ENCODE data around the gene FAM227A.
"Not testable (repeated sequence)": the region's sequence is repeated elsewhere in the genome, so short reads cannot be mapped to it uniquely, and the experiment has no call there.

Gene FAM227A

GRCh38 chr22:38610234-38610633, 46.0 kb downstream of the FAM227A start:
- TF ChIP-seq, protein P1, sequence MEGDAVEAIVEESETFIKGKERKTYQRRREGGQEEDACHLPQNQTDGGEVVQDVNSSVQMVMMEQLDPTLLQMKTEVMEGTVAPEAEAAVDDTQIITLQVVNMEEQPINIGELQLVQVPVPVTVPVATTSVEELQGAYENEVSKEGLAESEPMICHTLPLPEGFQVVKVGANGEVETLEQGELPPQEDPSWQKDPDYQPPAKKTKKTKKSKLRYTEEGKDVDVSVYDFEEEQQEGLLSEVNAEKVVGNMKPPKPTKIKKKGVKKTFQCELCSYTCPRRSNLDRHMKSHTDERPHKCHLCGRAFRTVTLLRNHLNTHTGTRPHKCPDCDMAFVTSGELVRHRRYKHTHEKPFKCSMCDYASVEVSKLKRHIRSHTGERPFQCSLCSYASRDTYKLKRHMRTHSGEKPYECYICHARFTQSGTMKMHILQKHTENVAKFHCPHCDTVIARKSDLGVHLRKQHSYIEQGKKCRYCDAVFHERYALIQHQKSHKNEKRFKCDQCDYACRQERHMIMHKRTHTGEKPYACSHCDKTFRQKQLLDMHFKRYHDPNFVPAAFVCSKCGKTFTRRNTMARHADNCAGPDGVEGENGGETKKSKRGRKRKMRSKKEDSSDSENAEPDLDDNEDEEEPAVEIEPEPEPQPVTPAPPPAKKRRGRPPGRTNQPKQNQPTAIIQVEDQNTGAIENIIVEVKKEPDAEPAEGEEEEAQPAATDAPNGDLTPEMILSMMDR (IDR thresholded peaks at IDR 0.05; ENCODE audit: low read depth, low read length), result no peak
- no peak overlapping the region for H3K4me3 ChIP-seq (ENCODE audit: low read depth, low read length)

DNA sequence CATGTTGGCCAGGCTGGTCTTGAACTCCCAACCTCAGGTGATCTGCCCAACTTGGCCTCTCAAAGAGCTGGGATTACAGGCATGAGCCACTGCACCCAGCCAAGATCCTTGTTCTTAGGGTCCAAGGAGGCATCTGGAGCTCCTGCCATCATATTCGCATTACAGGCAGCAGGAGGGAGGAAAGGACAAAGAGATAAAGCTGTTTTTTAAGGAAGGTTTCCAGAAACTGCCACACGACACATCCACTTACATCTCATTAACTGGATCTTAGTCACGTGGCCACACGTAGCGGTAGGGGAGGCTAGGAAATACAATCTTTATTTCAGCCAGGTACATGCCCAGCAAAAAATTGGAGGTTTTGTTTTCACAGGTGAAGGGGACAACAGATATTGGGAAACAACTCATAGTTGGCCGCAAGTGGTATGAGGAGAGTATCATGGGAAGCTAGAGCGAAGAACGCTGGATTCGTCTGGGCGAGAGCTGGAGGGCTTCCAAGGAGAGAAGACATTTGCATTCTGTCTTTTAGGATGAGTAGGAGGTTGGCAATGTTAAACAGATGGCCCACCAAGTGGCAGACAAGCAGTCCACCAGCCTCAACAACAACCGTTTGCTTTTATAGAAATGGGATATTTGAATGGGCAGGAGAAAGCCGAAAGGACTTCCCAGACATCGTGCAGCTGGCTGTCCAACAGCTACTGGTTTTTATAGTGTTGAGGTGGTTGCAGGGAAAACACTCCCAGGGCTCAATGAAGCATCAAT, 47.0 kb downstream of the FAM227A start:
- TF ChIP-seq, protein P1 (IDR thresholded peaks at IDR 0.05; ENCODE audit: low read depth, low read length), result no peak

DNA sequence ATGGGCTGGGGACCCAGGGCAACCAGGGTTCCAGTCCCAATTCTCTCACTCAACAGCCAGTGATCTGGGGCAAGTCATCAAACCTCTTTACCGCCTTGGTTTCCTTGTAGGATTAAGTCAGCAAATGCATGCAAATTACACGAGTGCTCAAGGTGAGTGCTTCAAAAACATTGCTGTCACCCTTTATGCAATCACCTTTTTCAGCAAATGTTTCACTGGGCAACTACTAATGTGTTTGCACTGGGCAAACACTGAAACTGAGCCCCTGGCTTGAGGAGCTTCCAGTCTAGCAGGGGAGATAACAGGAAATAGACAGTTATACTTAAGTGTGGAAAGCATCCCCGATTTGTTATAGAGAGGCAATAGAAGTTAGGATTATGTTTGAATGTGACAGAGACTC, 48.5 kb downstream of the FAM227A start:
- TF ChIP-seq, protein P1 (IDR thresholded peaks at IDR 0.05; ENCODE audit: low read depth, low read length), result no peak
- H3K4me3 ChIP-seq (ENCODE audit: low read depth, low read length), result no peak overlapping the region

More for the DNA sequence above, 47.0 kb downstream of the FAM227A start:
- no peak overlapping the region for H3K4me3 ChIP-seq (ENCODE audit: low read depth, low read length)

DNA sequence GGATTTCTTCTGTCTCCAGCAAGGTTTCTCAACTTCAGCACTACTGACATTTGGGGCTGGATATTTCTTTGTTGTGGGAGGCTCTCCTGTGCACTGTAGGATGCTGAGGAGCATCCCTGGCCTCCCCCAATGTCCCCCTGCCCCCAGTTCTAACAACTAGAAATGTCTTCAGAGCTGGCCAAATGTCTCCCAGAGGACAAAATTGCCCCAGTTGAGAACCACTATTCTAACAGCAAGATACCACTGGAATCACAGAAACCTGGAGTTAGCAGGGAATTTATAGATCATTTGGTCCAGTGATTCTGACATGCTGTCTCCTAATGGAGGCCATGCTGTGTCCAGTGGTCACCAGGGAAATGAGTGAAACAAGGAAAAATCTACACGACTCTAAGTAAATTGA, 54.0 kb downstream of the FAM227A start:
- TF ChIP-seq, protein P1 (IDR thresholded peaks at IDR 0.05; ENCODE audit: low read depth, low read length), result no peak
- H3K4me3 ChIP-seq (ENCODE audit: low read depth, low read length), result no peak overlapping the region

DNA sequence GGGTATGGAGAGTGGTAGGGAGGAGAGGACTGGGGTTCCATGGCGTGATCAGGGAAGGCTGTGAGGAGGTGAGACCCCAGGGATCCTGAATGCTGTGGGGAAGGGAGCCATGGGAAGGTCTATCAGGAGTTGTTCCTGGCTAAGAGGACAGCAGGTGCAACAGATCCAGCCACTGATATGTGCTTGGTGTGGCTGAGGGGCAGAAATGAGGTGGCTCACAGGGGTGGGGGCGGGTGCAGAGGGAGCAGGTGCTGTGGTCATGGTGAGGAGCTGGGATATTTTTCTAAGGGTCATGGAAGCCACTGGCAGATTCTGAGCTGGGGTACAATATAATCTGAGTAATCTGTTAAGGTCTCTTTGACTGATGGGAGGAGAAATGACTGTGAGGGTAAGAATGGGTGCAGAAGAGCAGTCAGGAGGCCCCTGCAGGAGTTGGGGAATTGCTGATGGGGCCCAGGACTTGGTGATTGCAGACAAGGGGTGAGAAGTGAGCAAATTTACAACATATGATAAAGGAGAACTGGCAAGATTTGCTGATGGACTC, 54.9 kb downstream of the FAM227A start:
- TF ChIP-seq, protein P1 (IDR thresholded peaks at IDR 0.05; ENCODE audit: low read depth, low read length), result no peak
- no peak overlapping the region for H3K4me3 ChIP-seq (ENCODE audit: low read depth, low read length)

GRCh38 chr22:38599466-38599865, 56.7 kb downstream of the FAM227A start:
- H3K4me3 ChIP-seq (ENCODE audit: low read depth, low read length), result no peak overlapping the region
- TF ChIP-seq, protein P1 (IDR thresholded peaks at IDR 0.05; ENCODE audit: low read depth, low read length), result no peak

DNA sequence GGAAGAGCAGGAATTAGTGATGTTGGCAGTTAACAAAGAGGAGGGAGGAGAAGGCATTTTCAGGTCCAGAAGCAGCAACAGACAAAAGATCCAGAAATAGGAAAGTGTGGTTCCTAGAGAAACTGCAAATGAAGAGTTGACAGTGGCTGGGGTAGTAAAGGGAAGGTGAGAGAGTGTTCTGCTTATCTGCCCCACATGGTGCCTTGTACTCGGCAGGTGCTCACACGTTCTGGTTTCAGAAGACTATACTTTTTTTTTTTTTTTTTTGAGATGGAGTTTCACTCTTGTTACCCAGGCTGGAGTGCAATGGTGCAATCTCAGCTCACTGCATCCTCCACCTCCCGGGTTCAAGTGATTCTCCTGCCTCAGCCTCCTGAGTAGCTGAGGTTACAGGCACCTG, 73.3 kb downstream of the FAM227A start:
- not testable (repeated sequence) for H3K4me3 ChIP-seq (ENCODE audit: low read depth, low read length)

Data from WI38 (cell line).